Osteoblast (primary cell): ENCODE results near the gene GDF2. TPM values are rescaled to one million over a fixed set of nuclear protein-coding genes. Genes with fewer than 3 reads are reported as not detected.
A peak's percentile ranks its signal among the peaks of the same experiment; 100 is the strongest.

ENCODE experiments used
- DNase-seq: peaks from one replicate; pipeline ENCODE4 v3.0.0; 2011; ENCODE audit warnings: low spot score, mixed read lengths; ENCODE audit not compliant: insufficient read length; ENCODE audit errors: missing footprints
- H2AFZ ChIP-seq: 2 replicates; pipeline ENCODE4 v1.6.0; 2011; ENCODE audit warnings: mild to moderate bottlenecking, low read length
- H3K27ac ChIP-seq: 2 replicates; pipeline ENCODE4 v1.5.1; 2011; ENCODE audit warnings: mild to moderate bottlenecking, low read depth, low read length, moderate library complexity
- H3K27me3 ChIP-seq: 2 replicates; pipeline ENCODE4 v1.6.0; 2012; ENCODE audit warnings: mild to moderate bottlenecking, control low read depth, inconsistent platforms, low read length, moderate library complexity; ENCODE audit not compliant: insufficient read depth
- H3K36me3 ChIP-seq: 2 replicates; pipeline ENCODE4 v1.5.1; 2011; ENCODE audit warnings: mild to moderate bottlenecking, low read length, control low read depth, moderate library complexity; ENCODE audit not compliant: insufficient read depth
- H3K4me1 ChIP-seq: 2 replicates; pipeline ENCODE4 v1.5.1; 2011; ENCODE audit warnings: mild to moderate bottlenecking, low read length, control low read depth, moderate library complexity; ENCODE audit not compliant: insufficient read depth
- H3K4me2 ChIP-seq: 2 replicates; pipeline ENCODE4 v1.6.0; 2011; ENCODE audit warnings: mild to moderate bottlenecking, low read length; ENCODE audit not compliant: insufficient read depth
- H3K4me3 ChIP-seq: fragments of 200-600 bp; sonication (generic); 3 replicates; pipeline ENCODE4 v1.5.1; 2012; ENCODE audit warnings: mild to moderate bottlenecking, low read length, inconsistent platforms; ENCODE audit not compliant: insufficient read depth
- H3K79me2 ChIP-seq: 2 replicates; pipeline ENCODE4 v1.6.0; 2012; ENCODE audit warnings: mild to moderate bottlenecking, low read length, control low read depth, inconsistent platforms; ENCODE audit not compliant: insufficient read depth
- H3K9me3 ChIP-seq: 2 replicates; pipeline ENCODE4 v1.5.1; 2011; ENCODE audit warnings: low read depth, low read length, control low read depth
- H4K20me1 ChIP-seq: 2 replicates; pipeline ENCODE4 v1.6.0; 2012; ENCODE audit warnings: mild to moderate bottlenecking, low read length, control low read depth; ENCODE audit not compliant: insufficient read depth
- total RNA-seq: library from RNA; depleted of rRNA; stranded (reverse); fragments of >200 nt; gene quantifications from 2 replicates; pipeline ENCODE4 v1.2.3, GENCODE V29; 2012
- TF ChIP-seq, protein P1 (sequence below): IDR thresholded peaks from 2 replicates; pipeline ENCODE4 v1.5.1; 2011; ENCODE audit warnings: mild to moderate bottlenecking, low read depth, low read length, moderate library complexity; ENCODE audit errors: extremely low read depth

Gene GDF2
- total RNA-seq, 1 donor = not detected

DNA sequence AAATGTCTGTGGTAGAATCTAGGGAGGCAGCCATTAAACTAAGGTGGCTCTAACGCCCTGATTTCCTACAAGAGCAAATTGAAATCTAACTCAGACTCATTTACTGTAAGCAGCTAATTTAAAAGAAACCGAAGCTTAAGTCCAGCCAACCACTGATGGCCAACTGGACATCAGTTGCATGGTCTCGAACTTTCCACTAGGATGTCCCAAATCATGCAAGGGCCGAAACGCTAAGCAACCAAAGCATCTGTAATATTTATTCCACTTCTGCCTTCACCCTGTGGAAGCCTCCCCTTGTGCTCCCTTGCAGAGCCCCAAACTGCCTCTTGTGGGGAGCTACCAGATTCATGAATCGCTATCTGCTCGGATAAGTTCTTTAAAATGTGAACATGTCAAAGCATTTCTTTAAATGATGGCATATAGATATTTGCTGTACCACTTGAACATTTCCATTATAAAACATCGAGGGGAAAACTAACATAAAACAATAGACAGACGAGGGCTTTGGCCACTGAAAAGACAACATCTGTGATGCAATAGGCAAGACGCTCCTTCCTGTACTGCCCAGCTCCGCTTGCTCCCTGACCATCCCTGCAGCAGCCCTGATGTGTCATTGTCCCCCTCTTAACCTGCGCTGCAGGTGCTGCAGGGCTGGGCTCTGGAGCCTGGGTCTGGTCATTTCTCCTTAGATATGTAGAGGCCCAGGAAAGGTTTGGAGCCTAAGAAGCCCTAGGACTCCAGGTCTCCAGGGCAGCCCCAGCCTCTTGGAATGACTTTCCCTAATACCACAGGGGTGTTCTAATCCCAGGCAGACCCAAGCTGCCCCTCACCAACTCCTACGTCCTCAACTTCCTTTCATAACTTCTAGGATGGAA, 23.0 kb downstream of the GDF2 start:
- TF ChIP-seq, protein P1, sequence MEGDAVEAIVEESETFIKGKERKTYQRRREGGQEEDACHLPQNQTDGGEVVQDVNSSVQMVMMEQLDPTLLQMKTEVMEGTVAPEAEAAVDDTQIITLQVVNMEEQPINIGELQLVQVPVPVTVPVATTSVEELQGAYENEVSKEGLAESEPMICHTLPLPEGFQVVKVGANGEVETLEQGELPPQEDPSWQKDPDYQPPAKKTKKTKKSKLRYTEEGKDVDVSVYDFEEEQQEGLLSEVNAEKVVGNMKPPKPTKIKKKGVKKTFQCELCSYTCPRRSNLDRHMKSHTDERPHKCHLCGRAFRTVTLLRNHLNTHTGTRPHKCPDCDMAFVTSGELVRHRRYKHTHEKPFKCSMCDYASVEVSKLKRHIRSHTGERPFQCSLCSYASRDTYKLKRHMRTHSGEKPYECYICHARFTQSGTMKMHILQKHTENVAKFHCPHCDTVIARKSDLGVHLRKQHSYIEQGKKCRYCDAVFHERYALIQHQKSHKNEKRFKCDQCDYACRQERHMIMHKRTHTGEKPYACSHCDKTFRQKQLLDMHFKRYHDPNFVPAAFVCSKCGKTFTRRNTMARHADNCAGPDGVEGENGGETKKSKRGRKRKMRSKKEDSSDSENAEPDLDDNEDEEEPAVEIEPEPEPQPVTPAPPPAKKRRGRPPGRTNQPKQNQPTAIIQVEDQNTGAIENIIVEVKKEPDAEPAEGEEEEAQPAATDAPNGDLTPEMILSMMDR = no peak
- Histone ChIP-seq H3K79me2 (no peaks in the 10 kb centered on the region), H3K27ac (no peak overlapping the region), H2AFZ (no peak overlapping the region), H3K4me2 (no peak overlapping the region), H3K27me3 (peaks cover 19% of the 10 kb centered on the region), H3K9me3 (no peaks in the 10 kb centered on the region), H3K36me3 (no peaks in the 10 kb centered on the region), H4K20me1 (no peaks in the 10 kb centered on the region), H3K4me1 (no peaks in the 10 kb centered on the region), H3K4me3 (no peak overlapping the region)
- DNase-seq = peak; percentile 86

DNA sequence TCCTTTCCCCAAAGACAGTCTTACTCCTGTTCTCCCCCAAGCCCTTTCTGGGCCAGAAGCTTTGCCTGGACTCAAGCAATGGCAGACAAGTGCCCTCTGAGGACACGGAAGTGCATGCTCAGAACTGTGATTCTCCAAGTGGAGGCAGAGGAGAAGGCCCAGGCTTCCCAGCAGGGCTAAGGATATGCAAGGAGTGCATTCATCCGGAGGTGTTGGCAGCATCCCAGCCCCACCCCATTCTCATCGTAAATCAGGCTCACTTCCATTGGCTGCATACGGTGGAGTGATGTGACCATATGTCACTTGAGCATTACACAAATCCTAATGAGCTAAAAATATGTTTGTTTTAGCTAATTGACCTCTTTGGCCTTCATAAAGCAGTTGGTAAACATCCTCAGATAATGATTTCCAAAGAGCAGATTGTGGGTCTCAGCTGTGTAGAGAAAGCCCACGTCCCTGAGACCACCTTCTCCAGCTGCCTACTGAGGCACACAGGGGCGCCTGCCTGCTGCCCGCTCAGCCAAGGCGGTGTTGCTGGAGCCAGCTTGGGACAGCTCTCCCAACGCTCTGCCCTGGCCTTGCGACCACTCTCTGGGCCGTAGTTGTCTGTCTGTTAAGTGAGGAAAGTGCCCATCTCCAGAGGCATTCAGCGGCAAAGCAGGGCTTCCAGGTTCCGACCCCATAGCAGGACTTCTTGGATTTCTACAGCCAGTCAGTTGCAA, 24.5 kb downstream of the GDF2 start:
- Histone ChIP-seq H3K36me3 (no peaks in the 10 kb centered on the region), H3K27me3 (peaks cover 19% of the 10 kb centered on the region), H3K27ac (no peak overlapping the region), H3K79me2 (no peaks in the 10 kb centered on the region), H4K20me1 (no peaks in the 10 kb centered on the region), H3K4me3 (no peak overlapping the region), H3K4me2 (no peak overlapping the region), H3K4me1 (no peaks in the 10 kb centered on the region), H3K9me3 (no peaks in the 10 kb centered on the region), H2AFZ (no peak overlapping the region)
- peak; percentile 38 for DNase-seq
- TF ChIP-seq, protein P1 = no peak

DNA sequence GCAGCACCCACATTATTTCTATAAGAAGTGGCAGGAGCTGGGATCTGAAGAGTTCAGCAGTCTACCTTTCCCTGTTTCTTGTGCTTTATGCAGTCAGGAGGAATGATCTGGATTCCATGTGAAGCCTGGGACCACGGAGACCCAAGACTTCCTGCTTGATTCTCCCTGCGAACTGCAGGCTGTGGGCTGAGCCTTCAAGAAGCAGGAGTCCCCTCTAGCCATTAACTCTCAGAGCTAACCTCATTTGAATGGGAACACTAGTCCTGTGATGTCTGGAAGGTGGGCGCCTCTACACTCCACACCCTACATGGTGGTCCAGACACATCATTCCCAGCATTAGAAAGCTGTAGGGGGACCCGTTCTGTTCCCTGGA, 25.0 kb downstream of the GDF2 start:
- H3K36me3 ChIP-seq = no peaks in the 10 kb centered on the region
- no peaks in the 10 kb centered on the region for H3K9me3 ChIP-seq
- no peak overlapping the region for H2AFZ ChIP-seq
- TF ChIP-seq, protein P1 = no peak
- no peaks in the 10 kb centered on the region for H3K4me1 ChIP-seq
- H3K4me3 ChIP-seq = no peak overlapping the region
- peak; percentile 18 for DNase-seq
- no peak overlapping the region for H3K4me2 ChIP-seq
- H4K20me1 ChIP-seq = no peaks in the 10 kb centered on the region
- peaks cover 19% of the 10 kb centered on the region for H3K27me3 ChIP-seq
- H3K79me2 ChIP-seq = no peaks in the 10 kb centered on the region
- H3K27ac ChIP-seq = no peak overlapping the region

DNA sequence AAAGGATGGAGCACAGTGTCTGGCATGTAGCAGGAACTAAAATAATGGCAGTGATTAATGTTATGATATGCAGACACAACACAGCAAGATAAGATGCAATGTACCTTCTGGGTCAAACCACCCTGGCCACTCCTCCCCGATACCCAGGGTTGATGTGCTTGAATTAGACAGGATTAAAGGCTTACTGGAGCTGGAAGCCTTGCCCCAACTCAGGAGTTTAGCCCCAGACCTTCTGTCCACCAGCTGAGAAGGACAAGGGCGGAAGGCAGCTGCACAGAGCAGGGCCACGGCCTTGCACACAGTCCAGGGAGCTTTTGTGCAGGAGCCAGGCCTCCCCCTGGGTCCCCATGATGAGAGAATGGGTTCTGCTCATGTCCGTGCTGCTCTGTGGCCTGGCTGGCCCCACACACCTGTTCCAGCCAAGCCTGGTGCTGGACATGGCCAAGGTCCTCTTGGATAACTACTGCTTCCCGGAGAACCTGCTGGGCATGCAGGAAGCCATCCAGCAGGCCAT, 25.9 kb downstream of the GDF2 start, which contains the start of gene RBP3:
TSS of gene RBP3 (plus strand) at position 226 of the 514 bp plus-strand sequence. CDS start at position 348, 122 bp downstream.
- Histone ChIP-seq H3K27ac (no peak within 1 kb of the TSS), H3K9me3 (no peaks in the 10 kb centered on the region), H4K20me1 (no peaks in the 10 kb centered on the region), H3K27me3 (peaks cover 19% of the 10 kb centered on the region), H3K79me2 (no peaks in the 10 kb centered on the region), H3K4me2 (no peak within 1 kb of the TSS), H2AFZ (no peak within 1 kb of the TSS), H3K4me3 (no peak within 1 kb of the TSS), H3K36me3 (no peaks in the 10 kb centered on the region), H3K4me1 (no peaks in the 10 kb centered on the region)
- peak; percentile 80 for DNase-seq
- TF ChIP-seq, protein P1 = no peak
